KOPT-K1 (cell line): ENCODE measurements around the gene KYNU.
"Not testable (repeated sequence)": the region's sequence is repeated elsewhere in the genome, so short reads cannot be mapped to it uniquely, and the experiment has no call there.

Experiments
- H3K27ac ChIP-seq: fragments of 200-600 bp; sonication (generic); 2 replicates; pipeline ENCODE4 v1.5.1; 2016; ENCODE audit warnings: antibody characterized with exemption, mild to moderate bottlenecking, low read depth, low read length; ENCODE audit not compliant: poor library complexity, severe bottlenecking
- H3K36me3 ChIP-seq: fragments of 200-600 bp; sonication (generic); 2 replicates; pipeline ENCODE4 v1.5.1; 2017; ENCODE audit warnings: antibody characterized with exemption, mild to moderate bottlenecking, low read length, moderate library complexity; ENCODE audit not compliant: insufficient read depth
- H3K9me3 ChIP-seq: fragments of 200-600 bp; sonication (generic); 2 replicates; pipeline ENCODE4 v1.5.1; 2017; ENCODE audit warnings: antibody characterized with exemption, low read length, mild to moderate bottlenecking; ENCODE audit not compliant: insufficient read depth, poor library complexity, severe bottlenecking

The KYNU gene

GRCh38 chr2:142865924-142866323, 11.5 kb upstream of the KYNU start:
- Histone ChIP-seq H3K27ac (no peak overlapping the region), H3K36me3 (no peaks in the 10 kb centered on the region), H3K9me3 (no peaks in the 10 kb centered on the region)

DNA sequence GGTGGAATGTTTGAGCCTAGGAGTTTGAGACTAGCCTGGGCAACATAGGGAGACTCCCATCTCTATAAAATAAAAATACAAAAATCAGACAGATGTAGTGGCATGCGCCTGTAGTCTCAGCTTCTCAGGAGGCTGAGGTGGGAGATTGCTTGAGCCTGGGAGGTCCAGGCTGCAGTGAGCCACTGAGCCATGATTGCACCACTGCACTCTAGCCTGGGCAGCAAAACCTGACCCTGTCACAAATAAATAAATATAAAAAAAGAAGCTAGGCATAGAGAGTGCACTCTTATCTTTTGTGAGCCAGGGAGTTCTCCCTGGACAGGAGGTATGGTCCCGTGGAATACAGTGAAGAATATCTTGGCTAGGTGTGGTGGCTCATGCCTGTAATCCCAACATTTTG, 11.0 kb upstream of the KYNU start:
- Histone ChIP-seq H3K36me3 (no peaks in the 10 kb centered on the region), H3K27ac (no peak overlapping the region), H3K9me3 (no peaks in the 10 kb centered on the region)

DNA sequence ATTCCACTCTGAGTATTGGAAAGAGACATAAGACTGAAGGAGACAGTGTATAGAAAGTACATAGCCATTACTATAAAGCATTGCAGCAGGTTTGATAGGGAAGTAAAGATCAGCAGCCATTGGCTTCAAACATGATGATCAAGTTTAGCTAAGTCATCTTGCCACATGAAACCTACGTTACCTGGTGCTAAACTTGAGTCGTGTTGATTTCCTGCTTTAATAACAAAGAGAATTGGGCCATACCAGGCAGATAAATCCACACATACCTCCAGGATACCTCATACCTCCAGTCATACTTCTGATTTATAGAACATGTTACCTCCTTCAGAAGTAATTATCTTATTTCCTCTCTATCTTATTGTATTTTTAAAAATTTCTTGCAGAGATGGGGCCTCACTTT, 10.3 kb upstream of the KYNU start:
- Histone ChIP-seq H3K36me3 (no peaks in the 10 kb centered on the region), H3K9me3 (no peaks in the 10 kb centered on the region), H3K27ac (no peak overlapping the region)

DNA sequence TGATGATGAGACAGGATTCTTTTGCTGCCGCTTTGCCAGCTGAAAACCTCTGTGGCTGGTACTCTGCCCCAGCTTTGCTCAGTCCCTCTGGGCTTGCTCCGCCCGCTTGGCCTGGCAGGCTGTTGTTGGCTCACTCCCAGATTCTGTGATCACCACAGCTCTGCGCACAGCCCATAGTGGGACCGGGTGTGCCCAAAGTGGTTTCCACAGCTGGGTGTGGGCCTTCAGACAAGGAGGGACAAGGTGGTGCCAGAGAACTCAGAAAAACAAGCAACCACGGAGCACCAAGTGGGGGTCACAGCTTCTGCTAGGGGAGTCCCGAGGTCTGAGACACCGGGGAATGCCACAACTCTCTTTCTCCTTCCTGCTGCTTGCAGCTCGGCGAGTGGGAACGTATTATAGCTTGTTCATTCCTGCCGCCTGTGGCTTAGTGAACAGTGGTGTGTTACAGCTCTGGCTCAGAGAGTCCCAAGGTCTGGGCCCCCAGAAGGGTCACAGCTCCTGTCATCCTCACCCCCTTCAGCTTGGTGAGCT, 9.2 kb upstream of the KYNU start:
- H3K36me3 ChIP-seq: no peaks in the 10 kb centered on the region
- H3K9me3 ChIP-seq: no peaks in the 10 kb centered on the region
- no peak overlapping the region for H3K27ac ChIP-seq

DNA sequence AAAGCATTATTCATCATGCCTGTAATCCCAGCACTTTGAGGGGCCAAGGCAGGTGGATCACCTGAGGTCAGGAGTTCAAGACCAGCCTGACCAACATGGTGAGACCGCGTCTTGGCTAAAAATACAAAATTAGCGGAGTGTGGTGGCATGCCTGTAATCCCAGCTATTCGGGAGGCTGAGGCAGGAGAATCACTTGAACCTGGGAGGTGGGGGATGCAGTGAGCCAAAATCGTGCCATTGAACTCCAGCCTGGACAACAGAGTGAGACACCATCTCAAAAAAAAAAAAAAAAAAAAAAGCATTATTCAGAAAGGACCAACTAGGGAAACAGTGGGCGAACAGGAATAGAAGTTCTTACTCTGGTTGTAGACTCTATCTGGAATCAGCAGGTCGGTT, 8.4 kb upstream of the KYNU start:
- not testable (repeated sequence) for H3K27ac ChIP-seq, H3K36me3 ChIP-seq, H3K9me3 ChIP-seq

DNA sequence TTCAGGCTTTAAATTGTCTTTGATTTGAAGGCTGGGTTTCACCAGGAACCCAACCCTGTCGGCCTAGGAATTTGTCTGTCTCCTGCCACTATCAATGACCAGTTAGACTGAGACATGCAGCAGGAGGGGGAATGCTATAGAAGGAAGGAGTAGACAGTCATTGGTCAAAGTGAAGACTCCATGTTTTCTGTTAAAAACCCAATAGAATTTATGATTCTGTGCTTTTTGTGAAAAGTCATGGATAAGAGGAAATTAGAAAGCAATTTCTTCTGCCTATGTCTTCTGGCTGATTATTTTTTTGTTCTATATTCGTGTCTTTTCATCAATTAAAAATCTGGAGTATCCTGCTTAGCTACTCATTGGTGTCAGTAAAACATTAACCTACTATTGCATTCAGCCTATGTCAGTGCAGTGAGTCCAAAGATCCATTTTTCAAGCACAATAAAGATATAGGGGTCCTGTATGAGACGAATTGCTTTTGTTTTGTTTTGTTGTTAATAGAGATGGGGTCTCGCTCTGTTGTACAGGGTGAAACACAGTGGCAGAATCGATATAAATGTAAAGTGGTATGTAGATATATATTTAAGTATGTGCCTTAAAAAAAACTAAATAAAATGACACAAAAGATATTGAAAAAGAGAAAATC, 7.9 kb upstream of the KYNU start:
- Histone ChIP-seq H3K36me3 (no peaks in the 10 kb centered on the region), H3K27ac (no peak overlapping the region), H3K9me3 (no peaks in the 10 kb centered on the region)

DNA sequence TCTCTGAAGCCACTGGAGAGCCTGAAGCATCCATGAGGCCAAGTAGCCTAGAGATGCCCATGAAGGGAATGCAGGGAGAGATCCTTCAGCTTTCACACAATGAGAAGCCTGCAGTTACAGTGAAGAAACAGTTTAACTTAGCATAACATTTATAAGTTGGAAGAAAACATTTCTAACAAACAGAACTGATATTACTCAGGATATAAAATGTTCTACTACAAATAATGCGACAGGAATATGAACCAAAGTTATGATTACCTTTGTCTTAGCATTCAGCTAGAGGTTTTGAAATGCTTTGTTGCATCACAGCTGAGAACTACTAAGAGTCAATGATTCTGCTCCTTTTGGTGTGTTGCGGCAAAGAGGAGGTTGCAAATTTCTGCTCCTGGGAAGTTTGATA, 6.9 kb upstream of the KYNU start:
- Histone ChIP-seq H3K36me3 (no peaks in the 10 kb centered on the region), H3K27ac (no peak overlapping the region), H3K9me3 (no peaks in the 10 kb centered on the region)

GRCh38 chr2:142871396-142871795, 6.1 kb upstream of the KYNU start:
- Histone ChIP-seq H3K27ac (no peak overlapping the region), H3K36me3 (no peaks in the 10 kb centered on the region), H3K9me3 (no peaks in the 10 kb centered on the region)

DNA sequence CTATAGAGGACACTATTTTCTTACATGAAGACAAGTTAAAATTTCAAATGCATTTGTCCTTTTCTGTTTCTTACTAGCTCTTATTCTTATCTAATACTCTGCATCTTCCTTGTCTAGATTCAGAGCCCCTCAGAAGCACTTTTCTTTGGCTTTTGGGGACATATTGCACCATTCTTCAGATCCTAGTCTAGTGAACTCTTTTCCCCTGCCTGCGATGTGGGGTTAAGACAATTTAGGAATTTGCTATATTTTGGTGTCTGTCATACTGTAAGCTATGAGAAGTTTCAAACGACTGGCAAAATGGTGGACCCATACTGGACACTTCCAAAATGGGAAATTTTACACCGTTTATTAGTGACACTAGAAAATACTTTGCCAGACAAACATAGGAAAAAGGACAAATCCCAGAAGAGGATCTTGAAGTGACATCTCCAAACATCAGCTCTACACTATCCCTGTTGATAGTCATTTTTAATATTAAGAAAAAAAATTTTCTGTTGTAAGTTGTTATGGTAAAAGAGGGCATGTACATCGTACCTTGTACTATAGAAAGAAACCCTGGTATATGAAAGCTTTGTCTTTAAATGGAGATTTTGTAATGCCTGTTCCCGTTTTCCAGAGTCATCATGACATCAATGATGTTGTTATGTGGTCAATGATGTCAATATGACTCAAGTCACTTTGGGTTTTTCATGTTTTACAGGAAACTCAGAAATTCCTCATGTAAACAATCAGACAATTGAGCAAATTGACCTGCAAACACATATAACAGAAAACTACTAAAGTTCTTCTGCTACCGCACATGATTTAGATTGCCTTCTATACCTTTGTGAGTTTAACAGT, 4.4 kb upstream of the KYNU start:
- Histone ChIP-seq H3K27ac (no peak overlapping the region), H3K9me3 (no peaks in the 10 kb centered on the region), H3K36me3 (no peaks in the 10 kb centered on the region)

GRCh38 chr2:142873831-142874287, 3.6 kb upstream of the KYNU start:
- H3K36me3 ChIP-seq: no peaks in the 10 kb centered on the region
- no peak overlapping the region for H3K27ac ChIP-seq
- no peaks in the 10 kb centered on the region for H3K9me3 ChIP-seq

DNA sequence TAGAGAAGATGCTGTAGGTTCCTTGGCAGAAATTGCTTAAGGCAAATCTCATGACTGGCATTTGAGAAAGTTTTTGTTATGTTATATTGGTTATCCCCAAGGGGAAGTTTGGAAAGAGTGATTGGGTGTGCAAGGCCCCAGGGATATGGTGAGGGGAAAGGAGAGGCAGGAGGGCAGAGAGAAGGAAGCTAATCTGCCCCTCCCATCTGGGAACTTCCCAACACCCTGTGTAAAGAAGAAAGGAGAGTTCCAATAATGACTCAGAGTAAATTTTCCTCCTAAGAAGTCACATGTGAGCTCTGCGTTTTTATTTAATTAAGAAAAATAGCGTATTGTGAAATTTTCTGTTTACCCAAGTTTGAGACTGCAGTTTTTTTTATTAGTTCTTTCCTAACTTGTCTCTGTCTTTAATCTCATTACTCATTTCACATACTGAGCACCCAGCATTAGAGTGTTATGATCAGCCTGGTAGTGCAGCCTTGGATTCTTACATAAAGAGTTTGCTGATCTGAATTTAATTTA, 3.1 kb upstream of the KYNU start:
- no peaks in the 10 kb centered on the region for H3K36me3 ChIP-seq
- no peaks in the 10 kb centered on the region for H3K9me3 ChIP-seq
- H3K27ac ChIP-seq: no peak overlapping the region

DNA sequence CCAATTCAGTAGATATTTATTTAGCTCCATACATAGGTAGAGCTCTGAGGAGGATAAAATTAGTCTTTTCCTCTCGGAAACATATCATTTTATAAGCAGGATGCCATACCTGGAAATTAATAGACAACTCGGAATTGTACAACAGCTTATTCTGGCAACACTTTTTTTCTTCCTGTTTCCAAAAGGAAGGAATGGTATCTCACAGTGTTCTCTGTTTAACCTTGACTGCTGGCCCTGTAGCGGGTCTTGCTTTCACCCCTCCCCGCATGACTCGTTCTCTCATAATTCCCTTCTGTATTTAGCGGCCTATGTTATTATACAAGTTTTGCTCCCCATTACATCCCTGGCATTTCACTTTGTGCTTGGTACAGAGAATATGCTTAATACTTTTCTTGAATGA, 2.5 kb upstream of the KYNU start:
- no peaks in the 10 kb centered on the region for H3K9me3 ChIP-seq
- no peak overlapping the region for H3K27ac ChIP-seq
- no peaks in the 10 kb centered on the region for H3K36me3 ChIP-seq

- H3K27ac ChIP-seq: no peak overlapping the region
- no peaks in the 10 kb centered on the region for H3K9me3 ChIP-seq
- H3K36me3 ChIP-seq: no peaks in the 10 kb centered on the region
Observed at GRCh38 chr2:142875652-142876051, 1.8 kb upstream of the KYNU start.

DNA sequence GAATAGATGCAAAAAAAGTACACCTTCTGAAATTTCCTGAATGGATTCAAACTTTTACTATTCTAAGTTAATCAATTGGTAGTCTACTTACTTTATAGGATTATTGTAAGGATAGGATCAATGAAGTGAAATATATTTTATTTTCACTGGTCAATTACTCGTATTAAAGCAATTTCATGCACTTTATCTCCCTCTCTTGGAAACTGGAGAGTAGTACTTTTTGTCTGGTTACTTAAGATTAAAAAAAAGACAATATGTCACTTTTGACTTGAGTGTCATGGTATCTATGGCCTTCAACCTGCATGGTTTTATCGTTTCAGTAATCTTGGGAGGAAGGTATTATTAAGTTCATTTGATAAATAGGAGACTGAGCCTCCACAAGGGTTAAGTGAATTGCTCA, 1.0 kb upstream of the KYNU start:
- no peak overlapping the region for H3K27ac ChIP-seq
- no peaks in the 10 kb centered on the region for H3K36me3 ChIP-seq

DNA sequence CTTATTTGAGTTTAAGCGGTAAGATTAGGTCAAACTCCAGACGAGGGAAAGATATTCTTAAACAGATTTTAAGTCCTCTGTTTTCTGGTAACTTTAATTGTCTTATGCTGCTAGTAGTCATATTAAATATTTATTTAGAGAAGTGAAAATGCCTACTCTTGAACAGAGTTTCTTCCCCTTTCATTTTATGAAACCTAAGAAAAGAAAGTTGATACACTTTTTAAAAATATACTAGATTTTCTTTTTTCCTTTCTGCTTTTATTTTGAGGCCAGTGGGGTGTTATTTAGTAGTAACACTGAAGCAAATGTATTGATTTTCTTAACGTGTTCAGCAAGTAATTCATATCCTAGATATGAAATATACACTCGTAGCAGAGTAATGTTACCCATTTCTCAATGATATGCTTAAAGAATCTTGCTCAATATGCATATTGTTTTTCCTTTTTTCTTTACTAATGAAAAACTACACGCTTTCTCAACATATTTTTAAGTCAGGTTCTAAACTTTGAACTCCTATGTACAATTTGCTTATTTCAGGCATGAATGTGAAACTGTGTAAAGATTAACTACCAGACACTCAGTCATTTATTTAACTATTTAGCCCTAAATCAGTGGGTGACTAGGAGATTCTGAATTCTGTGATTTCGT, 691 bp downstream of the KYNU start:
- Histone ChIP-seq H3K36me3 (no peaks in the 10 kb centered on the region), H3K9me3 (no peaks in the 10 kb centered on the region), H3K27ac (no peak overlapping the region)

More for the DNA sequence above, 1.0 kb upstream of the KYNU start:
- H3K9me3 ChIP-seq: no peaks in the 10 kb centered on the region
